NCI-H2029 (cell line): ENCODE data around the gene MIEF1.

Source experiments
- DNase-seq: peaks from one replicate; lab custom pipeline; 2025; lab: John Stamatoyannopoulos, UW

The MIEF1 gene

GRCh38 chr22:39558950-39559349, 56.9 kb downstream of the MIEF1 start:
- DNase-seq: no peak

- no peak for DNase-seq
Measured at GRCh38 chr22:39559456-39560105, 57.5 kb downstream of the MIEF1 start.

- no peak for DNase-seq
Measured at GRCh38 chr22:39560127-39560526, 58.0 kb downstream of the MIEF1 start.

GRCh38 chr22:39562839-39563489, 60.9 kb downstream of the MIEF1 start:
- DNase-seq: no peak

GRCh38 chr22:39563571-39564428, 61.7 kb downstream of the MIEF1 start:
- no peak for DNase-seq

GRCh38 chr22:39565414-39565944, 63.4 kb downstream of the MIEF1 start:
- DNase-seq: no peak

GRCh38 chr22:39567135-39567946, 65.3 kb downstream of the MIEF1 start:
- DNase-seq: no peak
